Neural cell (in vitro differentiated cells): ENCODE data around the gene PPP1R8. TPM values are rescaled to one million over a fixed set of nuclear protein-coding genes. Genes with fewer than 3 reads are reported as not detected.

Source experiments
- H2AFZ ChIP-seq: fragments of 200-600, 300-800 bp; sonication (generic), shearing (Covaris generic); 2 replicates; pipeline ENCODE4 v1.6.0; 2014; ENCODE audit warnings: low read depth, mild to moderate bottlenecking, antibody characterized with exemption, low read length, moderate library complexity
- H3F3A ChIP-seq: fragments of 200-600 bp; shearing (Covaris generic); 2 replicates; pipeline ENCODE4 v1.6.1; 2016; ENCODE audit warnings: mild to moderate bottlenecking, moderate library complexity, mixed read lengths, antibody characterized with exemption, low read length; ENCODE audit not compliant: insufficient read depth, poor library complexity, severe bottlenecking
- H3K27ac ChIP-seq: fragments of 200-600, 300-800 bp; sonication (generic), shearing (Covaris generic); 2 replicates; pipeline ENCODE4 v1.5.1; 2014; ENCODE audit warnings: mild to moderate bottlenecking, low read length, moderate library complexity
- H3K27me3 ChIP-seq: fragments of 300-800, 200-600 bp; sonication (generic), shearing (Covaris generic); 2 replicates; pipeline ENCODE4 v1.6.0; 2014; ENCODE audit warnings: mild to moderate bottlenecking, low read depth, low read length, moderate library complexity; ENCODE audit not compliant: insufficient read depth
- H3K36me3 ChIP-seq: fragments of 300-800, 200-600 bp; sonication (generic), shearing (Covaris generic); 2 replicates; pipeline ENCODE4 v1.5.1; 2014; ENCODE audit warnings: mild to moderate bottlenecking, antibody characterized with exemption, low read length, moderate library complexity; ENCODE audit not compliant: insufficient read depth
- H3K4me2 ChIP-seq: fragments of 300-800, 200-600 bp; sonication (generic), shearing (Covaris generic); 2 replicates; pipeline ENCODE4 v1.6.0; 2014; ENCODE audit warnings: mild to moderate bottlenecking, low read length
- H3K4me3 ChIP-seq: fragments of 300-800, 200-600 bp; sonication (generic), shearing (Covaris generic); 2 replicates; pipeline ENCODE4 v1.5.1; 2014; ENCODE audit warnings: mild to moderate bottlenecking, low read length, moderate library complexity
- H3K79me2 ChIP-seq: fragments of 200-600 bp; shearing (Covaris generic); replicated peaks from 2 replicates; pipeline ENCODE4 v1.6.0; 2014; ENCODE audit warnings: mild to moderate bottlenecking, low read length, moderate library complexity; ENCODE audit not compliant: insufficient read depth
- H3K9ac ChIP-seq: fragments of 300-800, 200-600 bp; sonication (generic), shearing (Covaris generic); 2 replicates; pipeline ENCODE4 v1.6.1; 2016; ENCODE audit warnings: mild to moderate bottlenecking, low read length, mixed read lengths
- H3K9me2 ChIP-seq: fragments of 200-600 bp; shearing (Covaris generic); 2 replicates; pipeline ENCODE4 v1.6.1; 2016; ENCODE audit warnings: mild to moderate bottlenecking, low read length, mixed read lengths; ENCODE audit not compliant: insufficient read depth
- H3K9me3 ChIP-seq: fragments of 200-600, 300-800 bp; sonication (generic), shearing (Covaris generic); 2 replicates; pipeline ENCODE4 v1.6.1; 2016; ENCODE audit warnings: mild to moderate bottlenecking, mixed run types, low read length, moderate library complexity, mixed read lengths
- H4K20me1 ChIP-seq: fragments of 200-600 bp; shearing (Covaris generic); 2 replicates; pipeline ENCODE4 v1.6.1; 2016; ENCODE audit warnings: mild to moderate bottlenecking, mixed run types; ENCODE audit not compliant: insufficient read depth
- CTCF ChIP-seq: fragments of 450-650 bp; IDR thresholded peaks from 2 replicates; pipeline ENCODE4 v1.5.1; 2014; ENCODE audit warnings: antibody characterized with exemption, mild to moderate bottlenecking, moderate library complexity; ENCODE audit not compliant: poor library complexity, severe bottlenecking
- EP300 ChIP-seq: fragments of 450-650 bp; conservative IDR thresholded peaks from 2 replicates; pipeline ENCODE4 v1.6.1; 2014; ENCODE audit warnings: antibody characterized with exemption, mild to moderate bottlenecking, moderate library complexity; ENCODE audit not compliant: poor library complexity, severe bottlenecking
- EZH2 ChIP-seq: fragments of 200-600, 300-800 bp; shearing (Covaris generic), sonication (generic); IDR thresholded peaks from 2 replicates; pipeline ENCODE4 v1.6.1; 2014; ENCODE audit warnings: antibody characterized with exemption, low read length, borderline replicate concordance, mild to moderate bottlenecking; ENCODE audit not compliant: insufficient read depth, poor library complexity, severe bottlenecking
- MXI1 ChIP-seq: fragments of 450-650 bp; conservative IDR thresholded peaks from 2 replicates; pipeline ENCODE4 v1.6.1; 2014; ENCODE audit warnings: antibody characterized with exemption, mild to moderate bottlenecking; ENCODE audit not compliant: poor library complexity, severe bottlenecking
- POLR2AphosphoS5 ChIP-seq: IDR thresholded peaks from 2 replicates; pipeline ENCODE4 v1.6.1; 2012
- RAD21 ChIP-seq: fragments of 450-650 bp; conservative IDR thresholded peaks from 2 replicates; pipeline ENCODE4 v1.6.1; 2014; ENCODE audit warnings: antibody characterized with exemption, mild to moderate bottlenecking, moderate library complexity
- SMC3 ChIP-seq: fragments of 450-650 bp; conservative IDR thresholded peaks from 2 replicates; pipeline ENCODE4 v1.6.1; 2014; ENCODE audit warnings: antibody characterized with exemption, mild to moderate bottlenecking, moderate library complexity; ENCODE audit not compliant: poor library complexity
- TAF1 ChIP-seq: IDR thresholded peaks from 2 replicates; pipeline ENCODE4 v1.6.1; 2012; ENCODE audit warnings: low read depth
- polyA plus RNA-seq: library from polyadenylated mRNA; depleted of rRNA; stranded (reverse); fragments of >200 nt; gene quantifications from 2 replicates; pipeline ENCODE4 v1.2.3, GENCODE V29; 2014
- TF ChIP-seq, protein P1 (sequence below): IDR thresholded peaks from 2 replicates; pipeline ENCODE4 v1.6.1; 2012; ENCODE audit warnings: borderline replicate concordance

Gene PPP1R8
- polyA plus RNA-seq, 1 donor from 2014 or later = 90.1 TPM

DNA sequence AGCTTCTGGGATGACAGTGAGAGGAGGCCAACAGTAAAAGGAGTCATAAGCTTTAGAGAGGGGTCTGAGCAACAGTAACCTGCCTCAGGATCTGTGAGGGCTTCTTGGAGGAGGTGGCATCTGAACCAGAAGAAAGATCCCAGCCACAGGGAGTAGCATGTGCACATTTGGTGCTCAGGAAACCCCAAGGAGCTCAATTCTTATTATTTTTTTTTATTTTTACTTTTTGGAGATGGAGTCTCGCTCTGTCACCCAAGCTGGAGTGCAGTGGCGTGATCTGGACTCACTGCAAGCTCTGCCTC lies 46.5 kb downstream of the PPP1R8 start:
- H3K9me3 ChIP-seq = no peaks in the 10 kb centered on the region
- H2AFZ ChIP-seq = no peak overlapping the region
- no peaks in the 10 kb centered on the region for H3K79me2 ChIP-seq
- TF ChIP-seq EZH2 = no peak
- no peak for TF ChIP-seq TAF1
- no peak for TF ChIP-seq SMC3
- TF ChIP-seq RAD21 = no peak
- TF ChIP-seq EP300 = no peak
- TF ChIP-seq CTCF = no peak
- TF ChIP-seq, protein P1, sequence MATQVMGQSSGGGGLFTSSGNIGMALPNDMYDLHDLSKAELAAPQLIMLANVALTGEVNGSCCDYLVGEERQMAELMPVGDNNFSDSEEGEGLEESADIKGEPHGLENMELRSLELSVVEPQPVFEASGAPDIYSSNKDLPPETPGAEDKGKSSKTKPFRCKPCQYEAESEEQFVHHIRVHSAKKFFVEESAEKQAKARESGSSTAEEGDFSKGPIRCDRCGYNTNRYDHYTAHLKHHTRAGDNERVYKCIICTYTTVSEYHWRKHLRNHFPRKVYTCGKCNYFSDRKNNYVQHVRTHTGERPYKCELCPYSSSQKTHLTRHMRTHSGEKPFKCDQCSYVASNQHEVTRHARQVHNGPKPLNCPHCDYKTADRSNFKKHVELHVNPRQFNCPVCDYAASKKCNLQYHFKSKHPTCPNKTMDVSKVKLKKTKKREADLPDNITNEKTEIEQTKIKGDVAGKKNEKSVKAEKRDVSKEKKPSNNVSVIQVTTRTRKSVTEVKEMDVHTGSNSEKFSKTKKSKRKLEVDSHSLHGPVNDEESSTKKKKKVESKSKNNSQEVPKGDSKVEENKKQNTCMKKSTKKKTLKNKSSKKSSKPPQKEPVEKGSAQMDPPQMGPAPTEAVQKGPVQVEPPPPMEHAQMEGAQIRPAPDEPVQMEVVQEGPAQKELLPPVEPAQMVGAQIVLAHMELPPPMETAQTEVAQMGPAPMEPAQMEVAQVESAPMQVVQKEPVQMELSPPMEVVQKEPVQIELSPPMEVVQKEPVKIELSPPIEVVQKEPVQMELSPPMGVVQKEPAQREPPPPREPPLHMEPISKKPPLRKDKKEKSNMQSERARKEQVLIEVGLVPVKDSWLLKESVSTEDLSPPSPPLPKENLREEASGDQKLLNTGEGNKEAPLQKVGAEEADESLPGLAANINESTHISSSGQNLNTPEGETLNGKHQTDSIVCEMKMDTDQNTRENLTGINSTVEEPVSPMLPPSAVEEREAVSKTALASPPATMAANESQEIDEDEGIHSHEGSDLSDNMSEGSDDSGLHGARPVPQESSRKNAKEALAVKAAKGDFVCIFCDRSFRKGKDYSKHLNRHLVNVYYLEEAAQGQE = no peak
- no peak for TF ChIP-seq MXI1
- TF ChIP-seq POLR2AphosphoS5 = no peak
- H3K27me3 ChIP-seq = peaks cover 10% of the 10 kb centered on the region
- H3K27ac ChIP-seq = no peak overlapping the region
- no peaks in the 10 kb centered on the region for H3F3A ChIP-seq
- no peaks in the 10 kb centered on the region for H3K36me3 ChIP-seq
- H3K9me2 ChIP-seq = no peaks in the 10 kb centered on the region
- H3K4me2 ChIP-seq = no peak overlapping the region
- no peaks in the 10 kb centered on the region for H4K20me1 ChIP-seq
- no peak overlapping the region for H3K4me3 ChIP-seq
- no peak overlapping the region for H3K9ac ChIP-seq

- TF ChIP-seq EZH2 = no peak
- TF ChIP-seq TAF1 = no peak
- TF ChIP-seq POLR2AphosphoS5 = no peak
- no peak for TF ChIP-seq RAD21
- TF ChIP-seq, protein P1 = no peak
- no peak for TF ChIP-seq SMC3
- no peak for TF ChIP-seq EP300
- TF ChIP-seq MXI1 = no peak
- no peak for TF ChIP-seq CTCF
- Histone ChIP-seq H3K27ac (no peak overlapping the region), H3K27me3 (peaks cover 3% of the 10 kb centered on the region)
These were observed 47.5 kb downstream of the PPP1R8 start for GRCh38 chr1:27878039-27878438.

More at GRCh38 chr1:27878039-27878438, 47.5 kb downstream of the PPP1R8 start:
- Histone ChIP-seq H2AFZ (no peak overlapping the region), H4K20me1 (no peaks in the 10 kb centered on the region), H3F3A (no peaks in the 10 kb centered on the region), H3K4me3 (no peak overlapping the region), H3K79me2 (no peaks in the 10 kb centered on the region), H3K9me2 (no peaks in the 10 kb centered on the region), H3K9me3 (no peaks in the 10 kb centered on the region), H3K9ac (no peak overlapping the region), H3K36me3 (no peaks in the 10 kb centered on the region), H3K4me2 (no peak overlapping the region)
